Lung (tissue), 12 donors: ENCODE results near the gene DEAF1. TPM values are rescaled to one million over a fixed set of nuclear protein-coding genes. Genes with fewer than 3 reads are reported as not detected.

ENCODE experiments used
- ATAC-seq: fragments of 200-7000 bp; cut with Tn5 transposase; one replicate; pipeline ENCODE4 v1.9.1; 2020; ENCODE audit warnings: moderate number of reproducible peaks; ENCODE audit not compliant: insufficient read depth, low FRiP score
- DNase-seq, 3 donors: peaks; one replicate each; pipeline ENCODE4 v3.0.0-alpha.2; 2013 to 2017
- H3K27ac ChIP-seq, 2 donors: one replicate each; pipeline ENCODE4 v1.5.1; 2013; ENCODE audit warnings: mild to moderate bottlenecking in 2 of 2, moderate library complexity in 2 of 2, control low read depth in 1 of 2, inconsistent platforms in 1 of 2, low read depth in 1 of 2, low read length in 1 of 2
- H3K27me3 ChIP-seq, 3 donors: one replicate each; pipeline ENCODE4 v1.5.1; 2013; ENCODE audit warnings: low read length in 2 of 3; ENCODE audit not compliant: control insufficient read depth in 3 of 3, insufficient read depth in 3 of 3
- H3K36me3 ChIP-seq, 4 donors: one replicate each; pipeline ENCODE4 v1.5.1; 2013; ENCODE audit warnings: low read length in 4 of 4, mild to moderate bottlenecking in 1 of 4, moderate library complexity in 1 of 4; ENCODE audit not compliant: control insufficient read depth in 4 of 4, insufficient read depth in 4 of 4
- H3K4me1 ChIP-seq, 5 donors: one replicate each; pipeline ENCODE4 v1.5.1; 2013; ENCODE audit warnings: low read length in 5 of 5, mild to moderate bottlenecking in 2 of 5, moderate library complexity in 1 of 5; ENCODE audit not compliant: control insufficient read depth in 5 of 5, insufficient read depth in 5 of 5
- H3K4me3 ChIP-seq: one replicate; pipeline ENCODE4 v1.5.1; 2013; ENCODE audit warnings: mild to moderate bottlenecking, control low read depth, moderate library complexity
- H3K9ac ChIP-seq, 2 donors: one replicate each; pipeline ENCODE4 v1.5.1; 2013; ENCODE audit warnings: low read length in 2 of 2, control low read depth in 1 of 2; ENCODE audit not compliant: insufficient read depth in 1 of 2
- H3K9me3 ChIP-seq, 4 donors: one replicate each; pipeline ENCODE4 v1.5.1; 2013; ENCODE audit warnings: low read length in 3 of 4, mild to moderate bottlenecking in 1 of 4, moderate library complexity in 1 of 4; ENCODE audit not compliant: control insufficient read depth in 4 of 4, insufficient read depth in 3 of 4
- CTCF ChIP-seq: IDR thresholded peaks from 2 replicates; pipeline ENCODE4 v1.5.1; 2012; ENCODE audit warnings: mild to moderate bottlenecking; ENCODE audit errors: control extremely low read depth, extremely low read depth
- WGBS, 2 donors: extraction: QIAGEN DNeasy Blood & Tissue Kit; methylation state at CpG; one replicate each; pipeline ENCODE4 v1.1.7; 2013; 5-methylcytosine and 5-hydroxymethylcytosine counted together
- polyA plus RNA-seq, 2 donors: library from polyadenylated mRNA; stranded (reverse); fragments of 200-250 nt; gene quantifications; one replicate each; pipeline ENCODE4 v1.2.1, GENCODE V29; 2013
- total RNA-seq, 2 donors: library from RNA; depleted of rRNA in 1 of 2; stranded (reverse); fragments of >200 nt in 1 of 2; gene quantifications; one replicate each; pipeline ENCODE4 v1.2.1, GENCODE V29; 2014 to 2021
- donor health status: control.
- donor health status: control.
- donor health status: Bipolar disorder and iron deficiency.
- donor health status: healthy.
- donor health status: DM: yes; HTN: yes; CAD: no.

The DEAF1 gene
- total and polyA plus RNA-seq, 4 donors: 18.5 to 33.1 (median 22.3) TPM

- DNase-seq (no peak), ATAC-seq (no peak)
- H3K9me3 ChIP-seq: no peaks in the 10 kb centered on the region
- H3K4me1 ChIP-seq: peaks cover 0 to 2% (median 0%) of the 10 kb centered on the region in 5 donors
- H3K9ac ChIP-seq: no peak overlapping the region
- 96 to 97% methylated on average over 3 of the region's 3 CpGs for WGBS, 2 donors
- H3K27me3 ChIP-seq: no peaks in the 10 kb centered on the region
- no peak for TF ChIP-seq CTCF
- H3K27ac ChIP-seq: no peak overlapping the region
- H3K4me3 ChIP-seq: no peak overlapping the region
- H3K36me3 ChIP-seq: peaks cover 16 to 46% (median 26%) of the 10 kb centered on the region in 4 donors
These were observed 16.7 kb downstream of the DEAF1 start for GRCh38 chr11:678297-678696.

- Histone ChIP-seq H3K27ac (no peak overlapping the region), H3K9ac (no peak overlapping the region), H3K9me3 (no peaks in the 10 kb centered on the region), H3K36me3 (peaks cover 15 to 28% (median 20%) of the 10 kb centered on the region in 4 donors), H3K4me1 (peaks cover 0 to 2% (median 0%) of the 10 kb centered on the region in 5 donors), H3K27me3 (no peaks in the 10 kb centered on the region), H3K4me3 (no peak overlapping the region)
- no peak for DNase-seq
- 94 to 95% methylated on average over 17 of the region's 17 CpGs for WGBS, 2 donors
- ATAC-seq: no peak
- TF ChIP-seq CTCF: no peak
These were observed 20.6 kb downstream of the DEAF1 start for GRCh38 chr11:674406-674805.

- H3K27ac ChIP-seq: no peak overlapping the region
- 94 to 97% methylated on average over 8 of the region's 8 CpGs for whole genome bisulfite sequencing, 2 donors
- H3K9me3 ChIP-seq: no peaks in the 10 kb centered on the region
- no peak overlapping the region for H3K9ac ChIP-seq
- H3K4me1 ChIP-seq: peaks cover 0 to 2% (median 0%) of the 10 kb centered on the region in 5 donors
- H3K36me3 ChIP-seq: peaks cover 15 to 26% (median 20%) of the 10 kb centered on the region in 4 donors
- TF ChIP-seq CTCF: no peak
- ATAC-seq: no peak
- DNase-seq: no peak
- H3K27me3 ChIP-seq: no peaks in the 10 kb centered on the region
- H3K4me3 ChIP-seq: no peak overlapping the region
These were observed 21.2 kb downstream of the DEAF1 start for GRCh38 chr11:673866-674265.

- no peaks in the 10 kb centered on the region for H3K9me3 ChIP-seq
- H3K27ac ChIP-seq: no peak overlapping the region
- H3K4me1 ChIP-seq: peaks cover 0 to 7% (median 0%) of the 10 kb centered on the region in 5 donors
- 69 to 79% methylated on average over 11 of the region's 11 CpGs for WGBS, 2 donors
- ATAC-seq: peak; percentile 34
- no peak for DNase-seq
- H3K27me3 ChIP-seq: no peaks in the 10 kb centered on the region
- H3K4me3 ChIP-seq: no peak overlapping the region
- TF ChIP-seq CTCF: no peak
- peaks cover 0 to 12% (median 3%) of the 10 kb centered on the region in 4 donors for H3K36me3 ChIP-seq
- no peak overlapping the region for H3K9ac ChIP-seq
These were observed 29.2 kb downstream of the DEAF1 start for GRCh38 chr11:665704-666281.
